Measurements from ENCODE around the gene MAGI2. TPM values are rescaled to one million over a fixed set of nuclear protein-coding genes. Genes with fewer than 3 reads are reported as not detected.

The MAGI2 gene
- total RNA-seq, 6 experiments from 2014 or later: 7.1 to 9.8 (median 8.5) TPM

- no peaks in the 10 kb centered on the region for H3K27me3 Mint-ChIP-seq (ENCODE audit: insufficient read depth)
- no peak overlapping the region for H3K27ac Mint-ChIP-seq
- no peak overlapping the region for H3K4me3 Mint-ChIP-seq
- DNase-seq: no peak
- H3K4me1 Mint-ChIP-seq (ENCODE audit: low read depth): peaks cover 17% of the 10 kb centered on the region
- H3K9me3 Mint-ChIP-seq: no peaks in the 10 kb centered on the region
- TF ChIP-seq CTCF (IDR thresholded peaks at IDR 0.05): no peak
- H3K36me3 Mint-ChIP-seq (ENCODE audit: low read depth): no peaks in the 10 kb centered on the region; the same call in 1 of the 2 replicates
These were observed 955.6 kb downstream of the MAGI2 start for GRCh38 chr7:78497728-78498427.

GRCh38 chr7:78496096-78496630 is 957.3 kb downstream of the MAGI2 start:
- Mint-ChIP-seq H3K36me3 (ENCODE audit: low read depth) (no peaks in the 10 kb centered on the region; the same call in 1 of the 2 replicates), H3K4me1 (ENCODE audit: low read depth) (peaks cover 17% of the 10 kb centered on the region), H3K9me3 (no peaks in the 10 kb centered on the region), H3K27ac (no peak overlapping the region), H3K4me3 (no peak overlapping the region), H3K27me3 (ENCODE audit: insufficient read depth) (no peaks in the 10 kb centered on the region)
- no peak for TF ChIP-seq CTCF (IDR thresholded peaks at IDR 0.05)
- DNase-seq: no peak

GRCh38 chr7:78493401-78493800 is 960.1 kb downstream of the MAGI2 start:
- H3K36me3 Mint-ChIP-seq (ENCODE audit: low read depth): no peaks in the 10 kb centered on the region; the same call in 1 of the 2 replicates
- H3K9me3 Mint-ChIP-seq: no peaks in the 10 kb centered on the region
- no peak for DNase-seq
- H3K27me3 Mint-ChIP-seq (ENCODE audit: insufficient read depth): no peaks in the 10 kb centered on the region
- H3K4me1 Mint-ChIP-seq (ENCODE audit: low read depth): peaks cover 11% of the 10 kb centered on the region
- no peak overlapping the region for H3K4me3 Mint-ChIP-seq
- TF ChIP-seq CTCF (IDR thresholded peaks at IDR 0.05): no peak
- no peak overlapping the region for H3K27ac Mint-ChIP-seq

GRCh38 chr7:78492146-78492545 is 961.3 kb downstream of the MAGI2 start:
- DNase-seq: no peak
- H3K36me3 Mint-ChIP-seq (ENCODE audit: low read depth): 0 out of 2 replicates have a peak, but pooled peaks cover under 1% of the 10 kb centered on the region
- TF ChIP-seq CTCF (IDR thresholded peaks at IDR 0.05): no peak
- peaks cover 11% of the 10 kb centered on the region for H3K4me1 Mint-ChIP-seq (ENCODE audit: low read depth)
- H3K9me3 Mint-ChIP-seq: no peaks in the 10 kb centered on the region
- H3K27ac Mint-ChIP-seq: no peak overlapping the region
- H3K27me3 Mint-ChIP-seq (ENCODE audit: insufficient read depth): no peaks in the 10 kb centered on the region
- H3K4me3 Mint-ChIP-seq: no peak overlapping the region

- no peaks in the 10 kb centered on the region for H3K27me3 Mint-ChIP-seq (ENCODE audit: insufficient read depth)
- no peaks in the 10 kb centered on the region for H3K9me3 Mint-ChIP-seq
- DNase-seq: no peak
- H3K4me3 Mint-ChIP-seq: no peak overlapping the region
- no peak overlapping the region for H3K27ac Mint-ChIP-seq
- peaks cover 11% of the 10 kb centered on the region for H3K4me1 Mint-ChIP-seq (ENCODE audit: low read depth)
- H3K36me3 Mint-ChIP-seq (ENCODE audit: low read depth): peaks cover 11% of the 10 kb centered on the region
- no peak for TF ChIP-seq CTCF (IDR thresholded peaks at IDR 0.05)
These were observed 962.9 kb downstream of the MAGI2 start for GRCh38 chr7:78490524-78490923.

Data from HFFc6 (cell line).